GM12878 (cell line): ENCODE results near the gene IREB2. TPM values are rescaled to one million over a fixed set of nuclear protein-coding genes. Genes with fewer than 3 reads are reported as not detected.

Source experiments
- ATAC-seq: fragments of 200-7000 bp; cut with Tn5 transposase; 3 replicates; pipeline ENCODE4 v1.9.1; 2020; ENCODE audit warnings: mild to moderate bottlenecking, moderate library complexity
- BruUV-seq: library from RNA; stranded (reverse); fragments of 400-500 nt; replicated peaks from 2 replicates; lab custom pipeline; 2021; lab: Mats Ljungman, UMichigan
- CTCF ChIA-PET: fragments of 300-600 bp; sonication (Branson Sonifier 250); formaldehyde crosslinking; extraction: SDS; loops from one replicate; lab custom pipeline; 2021; ENCODE audit warnings: inconsistent platforms; lab: Yijun Ruan, JAX
- POLR2A ChIA-PET: fragments of 350-600 bp; formaldehyde crosslinking; extraction: SDS; loops from one replicate; lab custom pipeline; 2021; ENCODE audit warnings: inconsistent platforms; lab: Charles Lee
- RAD21 ChIA-PET: fragments of 300-600 bp; sonication (Branson Sonifier 250); formaldehyde crosslinking; loops from one replicate; lab custom pipeline; 2023; ENCODE audit warnings: antibody characterized with exemption; ENCODE audit not compliant: unreplicated experiment; lab: Charles Lee
- SMC1A ChIA-PET: fragments of 300-600 bp; sonication (Branson Sonifier 250); formaldehyde crosslinking; loops from one replicate; lab custom pipeline; 2023; ENCODE audit not compliant: unreplicated experiment, uncharacterized antibody; lab: Charles Lee
- DNase-seq: peaks from one replicate; pipeline ENCODE4 v3.0.0-alpha.2; 2011; ENCODE audit warnings: low read depth, low spot score
- FAIRE-seq: peaks from 3 replicates; lab custom pipeline; 2011; peaks lifted over from hg19 to GRCh38; lab: Jason Lieb, UNC
- H2AFZ ChIP-seq: 2 replicates; pipeline ENCODE4 v1.6.0; 2011; ENCODE audit warnings: low read depth, low read length, control low read depth; ENCODE audit not compliant: control insufficient read depth
- H3K27ac ChIP-seq: 2 replicates; pipeline ENCODE4 v1.5.1; 2011; ENCODE audit warnings: control low read depth; ENCODE audit not compliant: control insufficient read depth, insufficient read depth
- H3K27me3 ChIP-seq, 2 experiments: replicated peaks in 1 of 2; 2 replicates each; pipeline versions ENCODE4 v1.6.0 to v1.6.1; 2011; ENCODE audit warnings: low read length in 1 of 2; ENCODE audit not compliant: control insufficient read depth in 2 of 2, insufficient read depth in 2 of 2
- H3K36me3 ChIP-seq, 2 experiments: 2 replicates each; pipeline ENCODE4 v1.5.1; 2011; ENCODE audit warnings: low read length in 1 of 2; ENCODE audit not compliant: control insufficient read depth in 2 of 2, insufficient read depth in 2 of 2
- H3K4me1 ChIP-seq: 2 replicates; pipeline ENCODE4 v1.6.1; 2011; ENCODE audit warnings: mild to moderate bottlenecking, low read length, moderate library complexity, mixed read lengths; ENCODE audit not compliant: control insufficient read depth, insufficient read depth
- H3K4me2 ChIP-seq: 2 replicates; pipeline ENCODE4 v1.6.0; 2011; ENCODE audit warnings: control low read depth; ENCODE audit not compliant: control insufficient read depth, insufficient read depth
- H3K4me3 ChIP-seq: fragments of 200-600 bp; sonication (generic); 2 replicates; pipeline ENCODE4 v1.5.1; 2016
- H3K79me2 ChIP-seq: 2 replicates; pipeline ENCODE4 v1.6.0; 2011; ENCODE audit warnings: low read length; ENCODE audit not compliant: control insufficient read depth, insufficient read depth
- H3K9ac ChIP-seq: 2 replicates; pipeline ENCODE4 v1.8.0; 2011; ENCODE audit warnings: low read length, control low read depth, mixed read lengths; ENCODE audit not compliant: control insufficient read depth, insufficient read depth
- H3K9me3 ChIP-seq: replicated peaks from 3 replicates; pipeline ENCODE4 v1.5.1; 2011; ENCODE audit warnings: mild to moderate bottlenecking, low read length; ENCODE audit not compliant: control insufficient read depth, insufficient read depth
- H4K20me1 ChIP-seq: 2 replicates; pipeline ENCODE4 v1.6.0; 2011; ENCODE audit not compliant: control insufficient read depth, insufficient read depth
- CHD4 ChIP-seq: fragments of 200-600 bp; sonication (generic); IDR thresholded peaks from 2 replicates; pipeline ENCODE4 v1.6.1; 2016; ENCODE audit warnings: mild to moderate bottlenecking
- E4F1 ChIP-seq: fragments of 450-650 bp; IDR thresholded peaks from 2 replicates; pipeline ENCODE4 v1.6.1; 2018; ENCODE audit warnings: borderline replicate concordance, mild to moderate bottlenecking; ENCODE audit not compliant: partially characterized antibody
- EED ChIP-seq: sonication (generic); IDR thresholded peaks from 2 replicates; pipeline ENCODE4 v1.6.1; 2016; ENCODE audit warnings: antibody characterized with exemption, low read depth
- LARP7 ChIP-seq: fragments of 450-650 bp; IDR thresholded peaks from 2 replicates; pipeline ENCODE4 v1.6.1; 2017; ENCODE audit warnings: mild to moderate bottlenecking
- NFIC ChIP-seq: IDR thresholded peaks from 2 replicates; pipeline ENCODE4 v1.6.1; 2012; ENCODE audit warnings: low read depth, mild to moderate bottlenecking, inconsistent platforms, low read length, moderate library complexity
- NFXL1 ChIP-seq: fragments of 450-650 bp; IDR thresholded peaks from 2 replicates; pipeline ENCODE4 v1.6.1; 2017; ENCODE audit warnings: antibody characterized with exemption, mild to moderate bottlenecking, borderline replicate concordance
- PML ChIP-seq: IDR thresholded peaks from 2 replicates; pipeline ENCODE4 v1.6.1; 2012; ENCODE audit warnings: low read length, inconsistent platforms
- SRF ChIP-seq, 2 experiments: IDR thresholded peaks; 2 replicates each; pipeline ENCODE4 v1.6.1; 2011; ENCODE audit warnings: low read depth in 2 of 2, low read length in 2 of 2, mild to moderate bottlenecking in 1 of 2, moderate library complexity in 1 of 2
- WGBS: methylation state at CpG from one replicate; pipeline ENCODE4 v1.1.6; 2016; ENCODE audit warnings: low lambda C conversion rate; ENCODE audit not compliant: insufficient replicate concordance, insufficient coverage; ENCODE audit errors: missing lambda C conversion rate; 5-methylcytosine and 5-hydroxymethylcytosine counted together
- in situ Hi-C: fragments of 300-500 bp; cut with MboI; formaldehyde crosslinking; loops from 9 replicates; pipeline ENCODE4 v1.14.3; 2018; ENCODE audit warnings: mixed read lengths
- intact Hi-C: fragments of 100-400 bp; cut with micrococcal nuclease; formaldehyde crosslinking; loops from one replicate; pipeline ENCODE4 v1.14.2; 2022; ENCODE audit not compliant: unreplicated experiment
- polyA plus RNA-seq, 11 experiments: library from polyadenylated mRNA; depleted of rRNA in 4 of 11; unstranded in 6 of 11; stranded (reverse) in 5 of 11; fragments of >200 nt; fragmentation: Nextera tagmentation in 4 of 11; fragmentation: Illumina TruSeq in 1 of 11; extraction: Ambion mirVana in 4 of 11; extraction: Trizol in 1 of 11; gene quantifications; 1 replicate in 1 of 11; 2 replicates in 10 of 11; pipeline versions ENCODE4 v1.2.1 to v1.2.3, GENCODE V29; 2011 to 2016; ENCODE audit warnings: inconsistent platforms in 2 of 11, missing spikeins in 2 of 11, low read depth in 1 of 11
- total RNA-seq, 4 experiments: library from RNA; depleted of rRNA in 3 of 4; stranded (reverse); fragments of >200 nt in 3 of 4; fragmentation: Illumina TruSeq in 1 of 4; extraction: Trizol in 1 of 4; gene quantifications; 2 replicates each; pipeline versions ENCODE4 v1.2.1 to v1.2.3, GENCODE V29; 2013 to 2021

The IREB2 gene
- total and polyA plus RNA-seq, 10 of the 15 experiments (the other 5 are each of a cell fraction or from before 2014, with no cell fraction given), result 13.0 to 52.4 (median 24.4) TPM

- TF ChIP-seq NFIC (0 out of 2 replicates have a peak, but pooled peaks have one; percentile 25), CHD4 (no peak), EED (peak; percentile 39), E4F1 (no peak)
Measured at GRCh38 chr15:78536134-78536533, 98.1 kb downstream of the IREB2 start (continued).

- in situ Hi-C loops, result no loop called here
- Histone ChIP-seq H3K4me3 (no peak overlapping the region), H3K27me3 (no peaks in the 10 kb centered on the region), H3K27ac (no peak overlapping the region), H3K9ac (no peak overlapping the region)
- no peak for TF ChIP-seq LARP7
- no peak for TF ChIP-seq SRF (IDR thresholded peaks at IDR 0.05; ENCODE audit: low read depth in 2 of 2, low read length in 2 of 2)
- TF ChIP-seq NFXL1, result no peak
- no peak for TF ChIP-seq PML
- TF ChIP-seq, all 136 proteins: peak for 0
- ATAC-seq, result no peak
- 67% methylated on average over 5 of the region's 5 CpGs for WGBS
- intact Hi-C loops, result no loop called here
- Histone ChIP-seq H4K20me1 (no peaks in the 10 kb centered on the region), H3K9me3 (no peaks in the 10 kb centered on the region), H3K4me1 (no peaks in the 10 kb centered on the region; the same call in 1 of the 2 replicates), H3K79me2 (peaks cover 26% of the 10 kb centered on the region), H3K36me3 (no peaks in the 10 kb centered on the region), H2AFZ (no peak overlapping the region), H3K4me2 (no peak overlapping the region)
- no peak for FAIRE-seq
- ChIA-PET SMC1A (interaction anchor here (1.0 kb wide), 1 partner anchor 23 kb away, joined by 3 read pairs; no protein-coding TSS in a partner anchor), CTCF (no interaction called here), RAD21 (no interaction called here), POLR2A (no interaction called here)
- no peak for DNase-seq
- BruUV-seq, result no TSS peak
Measured at GRCh38 chr15:78537266-78537905, 99.4 kb downstream of the IREB2 start.
